ENCODE data around the gene SHISA2.

Gene SHISA2

GRCh38 chr13:26015271-26016125, 36.3 kb downstream of the SHISA2 start:
- Histone ChIP-seq H3K4me2 (ENCODE audit: low read depth, low read length) (no peak overlapping the region), H3K79me2 (ENCODE audit: low read length) (no peaks in the 10 kb centered on the region), H3K4me3 (ENCODE audit: low read length) (no peak overlapping the region), H3K27me3 (replicated peaks; ENCODE audit: insufficient read depth, low read length) (no peaks in the 10 kb centered on the region), H3K9me2 (replicated peaks; ENCODE audit: insufficient read depth, low read length) (no peaks in the 10 kb centered on the region), H3F3A (ENCODE audit: insufficient read depth, low read length) (no peaks in the 10 kb centered on the region), H4K20me1 (ENCODE audit: insufficient read depth, low read length) (no peaks in the 10 kb centered on the region), H3K27ac (ENCODE audit: low read length) (no peak overlapping the region), H2AFZ (ENCODE audit: low read length) (no peak overlapping the region), H3K4me1 (ENCODE audit: low read length) (no peaks in the 10 kb centered on the region), H3K9ac (ENCODE audit: low read length) (no peak overlapping the region), H3K9me3 (replicated peaks; ENCODE audit: insufficient read depth, low read length) (no peaks in the 10 kb centered on the region), H3K36me3 (replicated peaks; ENCODE audit: insufficient read depth, low read length) (no peaks in the 10 kb centered on the region)
- no peak for TF ChIP-seq CTCF (IDR thresholded peaks at IDR 0.05; ENCODE audit: low read length)
- no peak for TF ChIP-seq EZH2phosphoT487 (IDR thresholded peaks at IDR 0.05; ENCODE audit: low read length)
- DNase-seq, result no peak

GRCh38 chr13:26012995-26013394, 38.8 kb downstream of the SHISA2 start:
- no peaks in the 10 kb centered on the region for H3K9me3 ChIP-seq (replicated peaks; ENCODE audit: insufficient read depth, low read length)
- no peaks in the 10 kb centered on the region for H4K20me1 ChIP-seq (ENCODE audit: insufficient read depth, low read length)
- no peak for DNase-seq
- no peaks in the 10 kb centered on the region for H3K4me1 ChIP-seq (ENCODE audit: low read length)
- H3K27me3 ChIP-seq (replicated peaks; ENCODE audit: insufficient read depth, low read length), result no peaks in the 10 kb centered on the region
- H3K79me2 ChIP-seq (ENCODE audit: low read length), result no peaks in the 10 kb centered on the region
- no peaks in the 10 kb centered on the region for H3K9me2 ChIP-seq (replicated peaks; ENCODE audit: insufficient read depth, low read length)
- no peaks in the 10 kb centered on the region for H3K36me3 ChIP-seq (replicated peaks; ENCODE audit: insufficient read depth, low read length)
- no peak overlapping the region for H3K9ac ChIP-seq (ENCODE audit: low read length)
- H3K4me2 ChIP-seq (ENCODE audit: low read depth, low read length), result no peak overlapping the region
- TF ChIP-seq EZH2phosphoT487 (IDR thresholded peaks at IDR 0.05; ENCODE audit: low read length) (no peak), CTCF (IDR thresholded peaks at IDR 0.05; ENCODE audit: low read length) (no peak), EZH2 (optimal IDR thresholded peaks at IDR 0.05; ENCODE audit: low read depth, low read length) (no peak)
- no peak overlapping the region for H3K27ac ChIP-seq (ENCODE audit: low read length)
- no peaks in the 10 kb centered on the region for H3F3A ChIP-seq (ENCODE audit: insufficient read depth, low read length)
- no peak overlapping the region for H3K4me3 ChIP-seq (ENCODE audit: low read length)
- no peak overlapping the region for H2AFZ ChIP-seq (ENCODE audit: low read length)

GRCh38 chr13:26011996-26012821, 39.6 kb downstream of the SHISA2 start:
- no peak overlapping the region for H3K9ac ChIP-seq (ENCODE audit: low read length)
- H2AFZ ChIP-seq (ENCODE audit: low read length), result no peak overlapping the region
- TF ChIP-seq EZH2phosphoT487 (IDR thresholded peaks at IDR 0.05; ENCODE audit: low read length), result no peak
- TF ChIP-seq EZH2 (optimal IDR thresholded peaks at IDR 0.05; ENCODE audit: low read depth, low read length), result no peak
- no peak for TF ChIP-seq CTCF (IDR thresholded peaks at IDR 0.05; ENCODE audit: low read length)
- H3K27me3 ChIP-seq (replicated peaks; ENCODE audit: insufficient read depth, low read length), result no peaks in the 10 kb centered on the region
- H3K79me2 ChIP-seq (ENCODE audit: low read length), result no peaks in the 10 kb centered on the region
- no peaks in the 10 kb centered on the region for H3K9me2 ChIP-seq (replicated peaks; ENCODE audit: insufficient read depth, low read length)
- H3F3A ChIP-seq (ENCODE audit: insufficient read depth, low read length), result no peaks in the 10 kb centered on the region
- DNase-seq, result no peak
- no peak overlapping the region for H3K4me2 ChIP-seq (ENCODE audit: low read depth, low read length)
- H3K4me3 ChIP-seq (ENCODE audit: low read length), result no peak overlapping the region
- H3K4me1 ChIP-seq (ENCODE audit: low read length), result no peaks in the 10 kb centered on the region
- no peaks in the 10 kb centered on the region for H3K9me3 ChIP-seq (replicated peaks; ENCODE audit: insufficient read depth, low read length)
- no peaks in the 10 kb centered on the region for H3K36me3 ChIP-seq (replicated peaks; ENCODE audit: insufficient read depth, low read length)
- no peak overlapping the region for H3K27ac ChIP-seq (ENCODE audit: low read length)
- no peaks in the 10 kb centered on the region for H4K20me1 ChIP-seq (ENCODE audit: insufficient read depth, low read length)
